GM18867 (cell line): Measurements from ENCODE around the gene NRG2.

Source experiments
- ATAC-seq: cut with Tn5 transposase; IDR thresholded peaks from one replicate; pipeline ENCODE4 v1.9.1; 2021; ENCODE audit warnings: mild to moderate bottlenecking, moderate library complexity; ENCODE audit not compliant: unreplicated experiment

Gene NRG2

DNA sequence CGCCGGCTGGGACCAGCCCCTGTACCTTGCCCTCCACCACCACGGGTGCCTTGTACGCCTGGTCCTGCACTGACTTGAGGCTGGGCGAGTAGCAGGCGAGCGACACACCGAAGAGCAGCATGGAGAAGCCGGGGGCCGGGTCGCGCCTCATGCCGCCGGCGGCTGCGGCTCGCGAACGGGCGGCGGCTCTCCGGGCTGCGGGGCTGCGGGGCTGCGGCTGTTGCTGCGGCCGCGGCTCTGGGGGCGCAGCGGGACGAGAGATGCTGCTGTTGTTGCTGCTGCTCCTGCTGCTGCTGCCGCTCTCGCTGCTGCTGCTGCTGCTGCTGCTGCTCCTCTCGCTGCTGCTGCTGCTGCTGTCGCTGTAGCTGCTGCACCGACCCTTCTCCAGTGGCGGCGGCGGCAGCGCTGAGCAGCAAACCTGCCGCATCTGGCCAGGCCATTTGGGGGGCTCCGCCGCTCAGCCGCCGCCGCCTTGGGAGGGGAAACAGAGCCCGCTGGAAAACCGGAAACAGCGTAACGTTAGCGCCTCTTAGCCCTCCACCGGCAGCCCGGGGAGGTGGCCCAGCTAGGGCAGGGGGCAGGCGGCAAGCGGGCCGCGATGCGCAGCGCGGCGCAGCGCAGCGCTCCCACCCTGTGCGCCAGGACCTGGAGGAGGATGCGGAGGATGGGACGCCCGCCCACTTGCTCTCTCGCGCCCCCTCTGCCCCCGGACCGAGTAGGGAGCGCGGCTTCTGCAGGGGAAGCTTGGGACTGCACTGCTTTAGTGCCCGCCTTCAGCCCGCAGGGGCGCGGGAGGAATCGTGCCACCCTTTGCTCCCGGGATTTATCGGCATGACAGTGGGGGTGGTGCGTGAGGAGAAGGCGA, at the start of gene NRG2:
Gene NRG2 (minus strand): TSS at position 657 of the 865 bp plus-strand sequence.
- peak; percentile 67 for ATAC-seq

DNA sequence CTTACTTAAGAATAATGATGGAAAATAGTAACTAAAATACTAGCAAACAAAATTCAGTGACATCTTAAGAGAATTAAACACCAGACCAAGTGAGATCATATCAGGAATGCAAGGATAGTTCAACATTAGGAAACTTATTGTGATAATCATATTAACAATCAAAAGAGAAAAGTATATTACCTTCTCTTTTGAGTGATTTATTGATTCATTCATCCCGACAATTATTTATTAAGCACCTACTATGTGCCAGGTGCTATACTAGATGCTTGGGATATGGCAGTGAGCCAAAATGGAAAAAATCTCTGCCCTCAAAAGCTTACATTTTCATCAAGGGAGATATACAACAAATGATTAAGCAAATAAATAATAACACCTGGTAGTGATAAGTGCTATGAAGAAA, 47.2 kb upstream of the NRG2 start:
- no peak for ATAC-seq

DNA sequence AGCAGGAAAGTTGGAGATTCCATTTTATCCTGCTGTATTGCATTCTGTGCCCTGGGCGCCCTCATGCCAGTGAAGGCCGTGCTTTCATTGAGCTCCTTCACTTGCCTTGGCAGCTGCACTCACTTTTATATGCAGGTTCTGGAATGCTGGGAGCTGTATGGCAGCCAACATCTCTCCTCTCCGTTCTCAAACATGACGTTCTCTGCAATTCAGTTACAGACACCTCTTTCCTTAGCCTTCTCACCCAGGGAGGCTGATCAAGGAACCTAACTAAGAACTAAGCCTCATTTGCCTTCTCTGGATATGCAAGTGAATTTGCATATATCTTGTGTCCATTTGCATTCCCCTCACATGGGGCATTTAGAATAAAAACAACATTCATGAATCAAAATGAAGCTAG, 41.4 kb upstream of the NRG2 start:
- ATAC-seq: no peak

DNA sequence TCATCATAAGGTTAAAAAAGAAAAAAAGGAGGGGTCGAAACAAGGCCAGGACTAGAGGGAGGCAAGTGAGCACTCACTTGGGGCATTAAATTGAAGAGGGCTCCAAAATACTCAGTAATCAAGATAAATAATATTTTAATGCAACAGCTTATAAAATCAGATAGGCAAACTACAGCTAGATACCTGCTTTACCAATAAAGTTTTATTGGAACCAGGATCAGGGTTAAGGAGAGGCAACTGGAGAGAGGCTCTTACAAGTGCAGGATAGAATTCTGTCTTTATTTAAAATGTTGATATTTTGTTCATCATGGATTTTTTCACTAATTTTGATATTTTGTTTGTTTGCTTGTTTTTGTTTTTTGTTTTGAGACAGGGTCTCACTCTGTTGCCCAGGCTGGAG, 40.6 kb upstream of the NRG2 start:
- ATAC-seq: no peak

DNA sequence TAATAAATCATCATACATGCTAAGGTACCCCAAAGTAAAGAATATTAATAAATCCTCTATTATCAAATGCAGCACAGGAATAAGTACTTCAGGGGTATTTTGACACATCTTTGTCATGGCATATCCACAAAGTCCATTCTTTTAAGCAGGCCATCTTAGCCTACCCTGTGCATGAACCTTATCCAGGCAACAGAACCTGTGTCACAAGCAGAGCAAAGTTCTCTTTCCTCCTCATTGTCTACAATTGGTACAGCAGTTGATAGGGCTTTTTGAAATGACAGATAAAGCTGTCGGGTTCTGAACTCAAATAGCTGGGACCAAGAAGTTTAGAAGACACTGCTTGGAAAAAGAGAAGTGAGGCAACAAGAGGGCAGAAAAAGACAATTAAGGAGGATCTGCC, 40.0 kb upstream of the NRG2 start:
- no peak for ATAC-seq

DNA sequence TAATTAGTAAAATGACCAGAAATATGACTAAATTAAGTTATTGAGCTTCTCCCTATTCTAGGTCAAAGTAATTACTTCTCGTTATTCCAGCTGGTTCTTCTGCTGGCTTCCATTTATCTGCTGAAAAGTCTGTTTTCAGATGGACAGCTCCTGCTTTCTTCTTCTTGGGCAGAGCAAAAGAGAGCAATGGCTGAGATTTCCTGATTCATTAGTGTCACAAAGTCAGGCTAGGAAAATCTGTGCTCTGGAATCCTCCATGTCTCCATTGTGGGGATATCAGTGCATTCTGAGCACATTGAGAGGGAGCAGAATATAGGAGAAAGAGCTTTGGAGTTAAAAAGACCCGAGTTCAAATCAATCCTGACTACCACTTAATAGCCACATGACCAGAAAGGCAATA, 33.7 kb upstream of the NRG2 start:
- no peak for ATAC-seq

DNA sequence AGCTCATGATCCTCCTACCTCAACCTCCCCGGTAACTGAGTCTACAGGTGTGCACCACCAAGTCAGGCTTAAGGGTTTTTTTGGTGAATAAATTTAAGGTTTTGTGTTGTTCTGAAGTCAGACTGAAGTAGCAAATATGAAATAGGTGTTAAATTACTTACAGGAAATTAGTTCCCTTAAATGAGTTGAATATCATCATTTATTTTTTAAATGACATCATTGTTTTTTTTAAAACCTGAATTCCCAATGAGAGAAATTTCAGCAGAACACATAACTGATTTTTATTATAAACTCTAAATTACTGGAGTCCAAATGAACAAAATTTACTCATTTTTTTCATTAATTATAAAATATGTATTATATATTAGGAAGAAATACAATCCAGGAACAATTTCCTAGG, 33.0 kb upstream of the NRG2 start:
- ATAC-seq: no peak

DNA sequence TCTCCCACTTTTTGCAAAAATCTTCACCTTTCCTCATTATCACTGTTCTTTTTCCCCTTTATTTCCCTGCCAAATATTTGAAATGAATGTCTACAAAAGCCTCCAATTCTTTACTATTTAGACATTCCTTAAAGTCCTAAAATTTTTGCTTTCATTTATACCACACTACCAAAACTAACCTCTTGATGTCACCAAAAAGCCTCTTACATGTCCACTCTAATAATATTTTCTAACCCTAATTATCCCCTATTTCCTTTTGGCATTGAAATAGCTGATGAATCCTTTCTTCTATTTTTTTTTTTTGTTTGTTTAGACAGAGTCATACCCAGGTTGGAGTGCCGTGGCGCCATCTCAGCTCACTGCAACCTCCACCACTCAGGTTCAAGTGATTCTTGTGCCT, 32.3 kb upstream of the NRG2 start:
- ATAC-seq: no peak

DNA sequence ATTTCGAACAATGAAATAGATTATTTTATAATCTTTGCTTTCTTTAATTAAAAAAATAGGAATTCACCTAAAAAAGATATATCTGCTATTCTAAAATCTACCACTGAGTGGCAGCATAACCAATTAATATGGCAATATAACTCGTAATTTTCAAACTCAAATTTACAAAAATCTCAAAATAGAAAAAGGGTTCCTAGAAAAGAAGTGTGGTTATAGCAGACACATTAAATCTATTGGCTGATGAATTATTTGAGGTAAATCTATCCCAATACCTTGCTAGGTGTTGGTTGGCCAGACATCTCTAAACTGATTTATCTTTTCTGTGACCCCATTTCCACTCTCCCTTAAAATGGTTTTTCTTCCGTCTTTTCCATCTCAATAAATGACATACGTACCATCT, 30.2 kb upstream of the NRG2 start:
- no peak for ATAC-seq

DNA sequence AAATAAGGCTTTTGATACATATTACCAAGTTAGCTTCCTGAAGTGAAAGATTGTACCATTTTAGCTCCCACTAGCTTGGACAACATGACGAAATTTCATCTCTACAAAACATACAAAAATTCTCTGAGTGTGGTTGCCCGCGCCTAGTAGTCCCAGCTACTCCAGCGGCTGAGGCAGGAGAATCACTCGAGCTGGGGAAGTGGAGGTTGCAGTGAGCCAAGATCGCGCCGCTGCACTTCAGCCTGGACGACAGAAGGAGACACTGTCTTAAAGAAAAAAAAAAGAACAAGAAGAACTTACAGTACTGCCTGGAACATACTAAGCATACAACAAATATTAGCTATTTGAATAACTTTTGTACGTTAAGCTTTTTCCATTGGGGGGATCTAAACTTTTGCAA, 29.7 kb upstream of the NRG2 start:
- no peak for ATAC-seq

DNA sequence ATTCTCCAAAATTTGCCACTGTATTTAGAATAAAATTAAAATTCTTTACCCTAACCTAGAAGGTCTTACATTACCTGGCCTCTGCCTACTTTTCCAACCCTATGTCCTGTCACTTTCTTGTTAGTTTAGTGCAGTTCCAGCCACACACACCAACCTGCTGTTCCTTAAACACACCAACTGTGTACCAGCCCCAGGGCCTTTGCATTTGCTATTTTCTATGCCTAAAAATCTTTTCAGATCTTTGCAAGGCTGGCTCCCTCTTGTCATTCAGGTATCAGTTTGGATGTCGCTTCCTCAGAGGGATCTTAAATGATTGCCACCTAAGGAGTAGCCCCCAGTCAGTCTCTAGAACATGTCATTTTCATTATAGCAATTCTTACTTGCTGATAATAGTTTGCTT, 17.7 kb upstream of the NRG2 start:
- ATAC-seq: no peak

DNA sequence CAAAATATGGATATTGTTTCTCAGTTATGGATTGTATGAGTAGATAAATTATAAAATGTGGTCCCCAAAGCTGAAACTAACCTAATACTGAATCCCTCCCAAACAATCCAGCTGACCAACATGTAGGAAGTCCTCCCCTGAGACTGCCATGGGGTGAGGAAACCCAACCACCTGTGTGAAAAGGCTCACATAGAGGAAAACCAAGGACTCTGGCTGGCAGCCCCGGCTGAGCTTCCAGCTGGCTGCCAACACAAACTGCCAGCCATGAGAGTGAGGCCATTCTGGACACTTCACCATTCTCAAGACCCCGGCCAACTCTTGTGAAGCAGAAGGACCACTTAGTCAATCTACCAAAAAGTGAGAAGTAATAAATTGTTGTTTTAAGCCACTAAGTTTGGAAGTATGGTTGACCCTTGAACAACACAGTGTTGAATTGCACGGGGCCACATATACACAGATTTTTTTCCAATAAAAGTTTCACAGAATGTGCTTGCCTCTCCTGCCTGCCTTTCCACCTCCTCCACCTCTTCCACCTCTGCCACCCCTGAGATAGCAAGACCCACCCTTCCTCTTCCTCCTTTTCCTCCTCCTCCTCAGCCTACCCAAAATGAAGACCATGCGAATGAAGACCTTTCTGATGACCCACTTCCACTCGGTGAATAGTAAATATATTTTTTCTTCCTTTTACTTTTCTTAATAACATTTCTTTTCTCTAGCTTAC, 15.3 kb upstream of the NRG2 start:
- no peak for ATAC-seq

DNA sequence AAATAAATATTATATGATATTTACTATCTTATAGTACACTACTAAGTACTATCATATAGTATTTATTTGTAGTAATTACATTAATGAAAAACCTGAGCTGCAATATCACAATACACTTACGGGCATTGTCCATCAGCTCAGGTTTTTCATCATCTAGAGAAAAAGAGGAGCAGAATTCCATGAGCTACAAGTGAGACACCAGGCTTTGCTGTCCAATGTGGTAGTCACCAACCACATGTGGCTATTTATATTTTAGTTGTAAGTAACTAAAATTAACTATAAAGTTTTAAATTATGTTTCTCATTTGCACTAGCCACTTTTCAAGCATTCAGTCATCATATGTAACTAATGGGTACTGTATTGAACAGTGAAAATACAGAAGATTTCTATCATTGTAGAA, 13.8 kb upstream of the NRG2 start:
- ATAC-seq: no peak

DNA sequence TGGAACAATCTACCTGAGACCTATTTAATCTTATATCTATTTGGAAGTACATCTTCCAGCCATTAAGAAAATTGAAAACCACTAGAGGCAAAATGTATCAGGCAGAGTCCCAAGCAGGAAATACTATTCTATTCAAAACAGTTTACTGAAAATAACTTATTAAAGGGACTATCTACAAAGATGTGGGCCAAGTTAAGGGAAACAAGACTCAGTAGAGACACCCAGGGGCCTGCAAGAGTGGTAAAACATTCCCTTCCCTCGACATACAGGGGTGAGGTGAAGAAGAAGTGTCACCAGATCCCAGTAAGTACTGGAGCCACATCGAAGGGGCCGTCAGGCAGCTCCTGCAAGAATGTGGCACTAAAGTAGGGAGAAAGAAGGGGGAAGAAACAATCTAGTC, 12.1 kb upstream of the NRG2 start:
- no peak for ATAC-seq

DNA sequence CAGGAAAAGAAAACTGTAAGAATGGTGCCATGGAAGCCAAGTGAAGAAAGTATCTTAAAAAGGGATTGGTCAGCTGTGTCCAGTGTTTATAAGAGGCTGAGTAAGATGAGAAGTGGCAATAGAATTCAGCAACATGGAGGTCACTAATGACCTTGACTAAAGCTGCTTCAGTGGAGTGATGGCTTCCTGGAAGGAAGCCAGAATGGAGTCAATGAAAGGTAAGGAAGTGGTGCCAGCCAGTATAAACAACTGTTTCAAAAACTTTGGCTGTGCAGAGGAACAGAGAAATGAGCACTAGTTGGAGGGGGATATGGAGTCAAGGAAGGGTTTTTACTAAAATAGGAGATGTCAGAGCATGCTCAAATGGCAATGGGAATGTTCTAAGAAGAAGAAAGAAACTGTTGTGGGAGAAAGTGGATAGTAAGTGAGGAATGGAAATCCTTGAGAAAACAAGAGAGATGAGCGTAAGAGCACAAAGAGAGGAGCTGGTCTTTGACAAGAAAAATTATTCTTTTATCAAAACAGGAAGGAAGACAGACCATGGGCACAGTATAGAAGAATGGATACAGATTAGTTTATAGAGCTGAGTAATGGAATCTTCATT, 11.1 kb upstream of the NRG2 start:
- no peak for ATAC-seq

DNA sequence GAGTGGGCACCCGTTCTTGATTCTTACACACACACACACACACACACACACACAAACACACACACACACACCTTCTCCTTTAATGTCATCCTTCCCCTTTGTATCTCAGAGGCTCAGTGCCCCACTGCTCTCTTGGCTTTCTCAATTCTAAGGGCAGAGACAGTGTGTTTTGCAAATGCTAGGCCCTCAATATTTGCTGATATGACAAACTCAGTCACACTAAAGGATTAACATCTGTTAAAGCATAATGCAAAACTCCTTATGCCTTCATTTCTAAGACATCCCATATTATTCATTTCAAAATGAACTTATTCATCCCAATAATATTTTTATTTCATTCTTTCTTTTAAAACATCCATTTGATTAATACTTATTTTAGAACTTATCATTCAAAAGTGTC, 8.9 kb upstream of the NRG2 start:
- ATAC-seq: no peak

DNA sequence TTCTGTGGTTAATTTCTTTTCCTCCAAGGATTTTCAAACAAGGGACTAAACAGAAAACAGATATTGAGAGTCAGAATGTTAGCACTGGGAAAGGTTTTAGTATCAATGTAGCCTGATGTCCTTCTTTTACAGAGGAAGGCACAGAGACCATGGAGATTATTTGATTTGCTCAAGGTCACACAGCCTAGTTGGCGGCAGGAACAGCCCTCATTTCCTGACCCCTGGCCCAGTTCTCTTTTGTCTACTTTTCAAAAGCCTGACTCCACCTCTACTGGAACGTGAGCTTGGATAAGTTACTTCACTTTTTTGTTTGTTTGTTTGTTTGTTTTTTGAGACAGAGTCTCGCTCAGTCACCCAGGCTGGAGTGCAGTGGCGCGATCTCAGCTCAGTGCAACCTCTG, 6.6 kb upstream of the NRG2 start:
- ATAC-seq: no peak

DNA sequence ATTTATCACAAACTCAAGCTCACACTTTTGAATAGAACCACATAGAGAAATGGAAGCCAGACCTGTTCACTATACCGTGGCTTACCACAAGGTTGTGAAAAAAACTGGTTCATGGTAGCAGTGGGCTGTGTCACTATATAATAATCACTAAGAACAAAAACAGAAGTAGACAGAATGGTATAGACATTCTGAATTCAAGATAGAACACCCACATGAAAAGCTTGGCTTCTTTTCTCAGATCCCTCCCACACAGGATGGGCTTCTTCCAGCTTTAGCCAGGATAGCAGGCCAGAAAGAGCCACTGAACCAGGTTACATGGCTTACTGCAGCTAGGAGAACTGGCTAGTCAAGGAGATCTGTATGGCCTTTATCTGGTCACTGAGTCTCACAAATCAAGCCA, 6.1 kb upstream of the NRG2 start:
- ATAC-seq: no peak

DNA sequence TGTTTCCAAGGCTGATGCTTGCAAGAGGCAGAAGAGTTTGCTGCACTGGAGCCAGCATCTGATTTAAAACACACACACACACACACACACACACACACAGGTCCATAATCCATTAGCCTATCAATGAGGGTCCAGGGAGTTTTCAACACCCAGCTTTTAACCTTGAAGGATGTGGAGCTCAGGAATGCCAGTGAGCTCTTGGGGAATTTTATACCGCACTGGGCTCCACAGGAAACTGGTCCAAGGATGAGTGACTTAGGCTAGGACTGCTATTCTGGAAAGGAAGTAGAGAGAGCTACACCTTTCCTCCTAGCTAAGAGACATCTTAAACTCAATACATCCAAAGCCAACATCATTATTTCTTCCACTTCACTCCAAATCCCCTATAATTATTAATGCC, 942 bp upstream of the NRG2 start:
- ATAC-seq: no peak

DNA sequence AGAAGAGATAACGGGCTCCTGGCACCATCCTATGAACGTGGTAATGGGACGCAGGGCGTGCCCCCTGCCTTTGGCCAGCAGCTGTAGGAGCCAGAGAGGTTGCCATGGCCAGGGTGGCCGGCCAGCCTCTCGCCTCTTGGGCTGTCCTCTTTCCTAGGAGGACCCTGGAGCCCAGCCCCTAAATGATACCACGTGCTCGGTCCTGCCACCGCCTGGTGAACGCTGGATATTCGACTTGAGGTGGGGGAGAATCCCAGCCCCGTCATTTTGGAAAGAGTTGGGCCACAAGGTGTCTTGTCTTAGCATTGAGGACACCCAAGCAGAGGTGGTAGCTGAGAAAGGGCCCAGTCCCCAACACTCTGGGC, 391 bp upstream of the NRG2 start:
- peak; percentile 9 for ATAC-seq

DNA sequence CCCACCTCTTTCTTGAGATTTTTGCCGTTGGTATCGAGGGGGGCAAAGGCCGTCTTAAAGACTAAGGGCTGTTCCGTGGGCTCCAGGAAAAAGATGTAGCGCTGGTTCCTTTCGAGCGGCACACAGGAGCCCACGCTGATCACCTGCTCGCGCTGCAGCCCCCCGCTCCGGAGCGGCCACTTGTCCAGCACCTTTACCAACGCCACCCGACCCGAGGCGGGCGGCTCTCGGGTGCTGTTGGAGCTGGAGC, 781 bp downstream of the NRG2 start:
- ATAC-seq: no peak
